Activated T-cell treated with anti-CD3 and anti-CD28 coated beads for 4 hours (primary cell): ENCODE data around the gene CEBPA.
"Not testable (repeated sequence)": the region's sequence is repeated elsewhere in the genome, so short reads cannot be mapped to it uniquely, and the experiment has no call there.

Source experiments
- DNase-seq: peaks from one replicate; pipeline ENCODE4 v3.0.0-alpha.2; 2020

Gene CEBPA

DNA sequence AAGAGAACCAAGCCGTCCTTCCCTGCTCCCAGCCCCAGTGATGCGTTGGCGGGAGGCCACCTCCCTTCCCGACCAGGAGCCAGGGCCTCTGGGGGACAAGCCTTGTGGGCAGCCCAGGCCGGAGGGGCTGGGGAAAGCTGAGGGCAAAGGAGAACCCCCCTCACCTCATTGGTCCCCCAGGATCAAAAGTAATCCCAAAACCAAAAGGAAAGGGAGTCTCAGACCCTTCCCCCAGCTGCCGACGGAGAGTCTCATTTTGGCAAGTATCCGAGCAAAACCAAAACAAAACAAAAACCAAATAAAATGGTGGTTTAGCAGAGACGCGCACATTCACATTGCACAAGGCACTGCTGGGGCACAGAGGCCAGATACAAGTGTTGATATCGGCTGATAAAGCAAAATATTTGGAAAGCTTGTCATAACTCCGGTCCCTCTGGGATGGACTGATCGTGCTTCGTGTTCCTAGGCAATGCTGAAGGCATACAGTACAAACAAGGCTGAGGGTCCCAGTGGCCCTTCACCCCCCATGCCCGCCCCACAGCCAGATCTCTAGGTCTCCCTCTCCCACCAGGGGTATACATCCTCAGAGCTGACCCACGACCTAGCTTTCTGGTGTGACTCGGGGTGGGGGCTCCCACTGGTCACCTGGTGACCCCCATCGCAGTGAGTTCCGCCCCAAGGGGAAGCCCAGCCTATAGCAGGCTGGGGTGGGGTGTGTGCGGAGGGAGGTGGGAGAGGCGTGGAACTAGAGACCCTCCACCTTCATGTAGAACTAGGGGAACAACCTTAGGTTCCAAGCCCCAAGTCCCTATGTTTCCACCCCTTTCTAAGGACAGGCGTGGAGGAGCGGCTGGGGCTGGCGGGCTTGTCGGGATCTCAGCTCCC is 2.1 kb downstream of the CEBPA start:
- no peak for DNase-seq

DNA sequence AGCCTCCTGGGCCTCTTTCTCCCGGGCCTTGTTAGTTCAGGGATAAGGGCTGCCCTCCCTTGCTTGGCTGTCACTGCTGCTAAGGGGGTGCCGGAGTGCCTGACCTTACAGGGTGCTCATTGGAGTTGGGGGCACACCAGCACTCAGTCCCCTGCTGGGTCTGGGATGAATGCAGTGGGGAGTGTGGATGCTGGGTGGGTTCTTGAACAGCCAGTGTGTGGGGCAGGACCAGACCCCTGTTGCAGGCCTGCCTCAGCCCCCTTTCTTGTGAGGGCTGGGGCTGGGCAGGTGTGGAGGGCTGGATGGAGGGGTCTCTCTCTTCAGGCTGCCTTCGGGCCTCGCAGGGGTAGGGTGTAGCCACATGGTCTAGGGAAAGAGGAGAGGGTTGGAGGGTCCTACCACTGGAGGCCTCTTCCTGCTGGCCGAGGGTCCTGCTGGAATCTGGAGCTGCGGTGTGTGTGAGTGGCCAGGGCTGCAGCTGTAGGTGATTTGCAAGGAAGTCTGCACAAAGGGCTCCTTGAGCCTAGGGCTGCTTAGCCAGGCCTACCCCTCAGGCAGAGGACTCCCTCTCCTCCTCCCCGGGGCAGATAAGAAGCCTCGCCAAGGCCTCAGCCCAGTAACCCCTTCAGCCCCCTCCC is 3.2 kb downstream of the CEBPA start:
- no peak for DNase-seq

DNA sequence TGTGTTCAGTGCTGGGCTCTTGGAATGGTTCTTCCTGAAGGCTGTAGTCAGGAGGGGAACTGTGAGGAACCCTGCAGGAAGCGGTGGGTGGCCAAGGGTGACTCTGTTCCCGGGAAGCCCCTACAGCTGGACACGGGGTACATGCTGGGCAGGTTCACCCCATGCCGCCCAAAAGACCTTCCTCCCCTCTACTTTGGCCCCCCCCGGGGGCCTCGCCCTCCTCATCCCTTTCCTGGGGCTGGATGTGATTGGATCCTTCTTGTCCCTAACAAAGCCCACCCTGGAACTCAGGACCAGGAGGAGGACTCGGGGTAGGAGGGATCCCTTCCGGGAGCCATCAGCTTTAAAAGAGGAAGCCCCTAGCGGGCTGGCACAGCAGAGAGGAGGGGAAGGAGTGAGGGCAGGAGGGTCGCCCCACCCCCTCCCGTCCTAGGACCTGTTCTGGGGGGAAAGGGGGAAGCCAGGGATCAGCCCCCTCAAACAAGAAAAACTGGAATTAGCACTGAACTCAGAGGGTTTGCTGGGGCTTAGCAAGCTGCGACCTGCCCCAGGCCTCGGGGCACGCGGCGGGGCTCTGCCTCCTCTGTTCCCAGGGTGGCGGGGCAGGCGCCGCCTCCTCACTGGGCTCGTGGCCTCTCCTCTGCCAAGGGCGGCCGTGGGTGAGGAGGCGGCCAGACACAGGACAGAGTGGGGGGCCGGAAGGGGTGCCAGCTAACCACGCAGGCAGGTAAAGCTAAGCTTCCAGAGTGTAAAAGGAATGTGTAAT is 4.0 kb downstream of the CEBPA start:
- DNase-seq: no peak

DNA sequence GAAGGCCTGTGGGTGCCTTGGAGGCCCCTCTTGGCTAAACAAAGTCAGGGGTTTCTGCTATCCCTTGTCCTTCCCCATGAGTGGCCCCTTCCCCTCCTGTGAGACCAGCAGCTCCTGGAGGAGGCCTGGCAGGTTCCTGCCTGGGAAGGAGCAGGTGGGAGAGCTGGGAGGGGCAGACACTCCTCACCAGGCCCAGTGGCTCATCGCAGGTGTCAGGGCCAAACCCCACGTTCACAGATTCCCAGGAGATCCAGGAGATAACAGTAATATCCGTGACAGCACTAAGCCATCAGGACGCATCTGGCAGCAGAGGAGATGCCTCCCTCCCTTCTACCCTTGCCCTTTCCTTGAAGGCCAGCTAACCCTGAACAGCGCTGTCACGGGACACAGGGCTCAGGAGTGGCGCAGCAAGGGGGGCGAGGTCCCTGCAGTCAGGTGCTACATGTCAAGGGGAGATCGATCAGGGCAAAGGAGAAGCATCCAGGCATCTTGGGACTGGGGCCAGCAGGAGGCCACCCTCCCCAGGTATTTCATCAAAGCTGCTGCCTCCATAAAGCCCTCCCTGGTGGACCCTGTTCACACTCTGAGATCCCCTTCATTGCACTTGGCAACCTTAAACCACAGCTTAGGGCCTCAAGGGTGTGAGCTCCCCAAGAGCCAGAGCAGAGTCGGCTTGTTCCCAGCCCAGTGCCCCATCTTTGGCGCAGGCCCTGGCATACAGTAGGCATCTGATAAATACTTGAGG is 4.8 kb downstream of the CEBPA start:
- no peak for DNase-seq

- DNase-seq: no peak
Measured at GRCh38 chr19:33296488-33296971, 5.8 kb downstream of the CEBPA start.

DNA sequence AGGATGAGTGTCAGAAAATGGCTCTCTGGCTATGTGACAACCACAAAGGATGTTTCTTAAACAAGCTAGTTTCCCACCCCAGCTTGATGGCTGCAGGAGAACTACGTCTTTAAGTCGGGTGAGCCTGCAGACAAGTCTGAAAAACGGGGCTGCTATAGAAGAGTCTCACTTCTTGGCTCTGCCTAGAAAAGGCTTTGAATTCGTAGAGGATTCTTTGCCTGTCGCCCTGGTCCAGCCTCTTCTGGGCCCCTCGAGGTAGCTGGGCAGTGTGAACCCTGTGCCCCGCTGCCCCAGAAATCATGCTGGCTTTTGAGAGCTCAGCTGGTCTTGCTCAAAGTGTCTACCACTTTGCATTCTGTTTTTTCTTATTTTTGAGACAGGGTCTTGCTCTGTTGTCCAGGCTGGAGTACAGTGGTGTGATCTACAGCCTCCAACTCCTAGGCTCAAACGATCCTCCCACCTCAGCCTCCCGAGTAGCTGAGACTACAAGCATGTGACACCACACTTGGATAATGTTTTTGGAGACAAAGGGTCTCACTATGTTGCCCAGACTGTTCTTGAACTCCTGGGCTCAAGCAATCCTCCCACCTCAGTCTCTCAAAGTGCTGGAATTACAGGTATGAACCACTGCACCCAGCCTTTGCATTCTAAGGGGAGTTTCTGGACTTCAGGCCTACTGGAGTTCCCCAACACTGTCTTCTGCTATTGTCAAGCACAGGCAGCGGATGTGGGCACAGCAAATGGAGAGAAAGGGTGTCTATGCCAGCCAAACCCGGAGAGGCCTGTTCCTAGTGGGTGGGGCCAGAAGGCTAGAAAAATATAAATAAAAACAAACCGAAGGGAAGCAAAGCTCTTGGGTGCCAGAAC is 6.5 kb downstream of the CEBPA start:
- no peak for DNase-seq

DNA sequence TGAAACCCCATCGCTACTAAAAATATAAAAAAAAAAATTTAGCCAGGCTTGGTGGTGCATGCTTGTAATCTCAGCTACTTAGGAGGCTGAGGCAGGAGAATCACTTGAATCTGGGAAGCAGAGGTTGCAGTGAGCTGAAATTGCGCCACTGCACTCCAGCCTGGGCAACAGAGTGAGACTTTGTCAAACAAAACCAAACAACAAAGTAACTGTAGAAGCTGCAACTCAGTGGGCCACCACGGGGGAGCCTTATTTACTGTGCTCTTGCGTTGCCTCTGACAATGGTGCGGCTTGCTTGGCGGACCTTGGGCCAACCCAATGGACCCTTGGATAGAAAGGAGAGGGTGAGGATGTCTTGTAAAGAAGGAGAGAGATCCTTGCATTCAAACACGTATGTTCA is 7.3 kb downstream of the CEBPA start:
- DNase-seq: not testable (repeated sequence)

DNA sequence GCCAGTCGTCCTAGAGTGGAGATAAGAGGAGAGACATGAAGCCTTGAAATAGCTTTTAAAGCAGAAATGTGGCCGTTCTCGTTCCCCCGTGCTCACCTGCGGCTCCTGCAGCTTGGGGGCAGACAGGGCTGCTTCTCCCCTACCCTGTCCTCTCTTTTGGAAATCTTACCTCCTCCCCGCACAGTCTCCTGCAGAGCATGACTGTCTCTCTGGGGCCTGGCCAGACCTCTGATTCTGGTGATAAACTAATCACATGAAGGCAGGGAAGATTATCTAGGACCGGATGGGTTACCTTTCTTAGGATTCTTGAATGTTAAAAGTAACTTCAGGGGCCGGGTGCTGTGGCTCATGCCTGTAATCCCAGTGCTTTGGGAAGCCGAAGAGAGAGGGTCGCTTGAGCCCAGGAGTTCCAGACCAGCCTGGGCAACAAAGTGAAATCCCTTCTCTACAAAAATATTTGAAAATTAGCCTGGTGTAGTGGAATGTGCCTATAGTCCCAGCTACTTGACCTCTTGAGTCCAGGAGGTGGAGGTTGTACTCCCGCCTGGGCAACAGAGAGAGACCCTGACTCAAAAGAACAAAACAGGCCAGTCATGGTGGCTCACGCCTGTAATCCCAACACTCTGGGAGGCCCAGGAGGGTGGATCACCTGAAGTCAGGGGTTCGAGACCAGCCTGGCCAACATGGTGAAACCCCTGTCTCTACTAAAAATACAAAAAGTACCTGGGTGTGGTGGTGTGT is 8.1 kb downstream of the CEBPA start:
- no peak for DNase-seq

GRCh38 chr19:33293255-33294057 is 8.9 kb downstream of the CEBPA start:
- DNase-seq: no peak

DNA sequence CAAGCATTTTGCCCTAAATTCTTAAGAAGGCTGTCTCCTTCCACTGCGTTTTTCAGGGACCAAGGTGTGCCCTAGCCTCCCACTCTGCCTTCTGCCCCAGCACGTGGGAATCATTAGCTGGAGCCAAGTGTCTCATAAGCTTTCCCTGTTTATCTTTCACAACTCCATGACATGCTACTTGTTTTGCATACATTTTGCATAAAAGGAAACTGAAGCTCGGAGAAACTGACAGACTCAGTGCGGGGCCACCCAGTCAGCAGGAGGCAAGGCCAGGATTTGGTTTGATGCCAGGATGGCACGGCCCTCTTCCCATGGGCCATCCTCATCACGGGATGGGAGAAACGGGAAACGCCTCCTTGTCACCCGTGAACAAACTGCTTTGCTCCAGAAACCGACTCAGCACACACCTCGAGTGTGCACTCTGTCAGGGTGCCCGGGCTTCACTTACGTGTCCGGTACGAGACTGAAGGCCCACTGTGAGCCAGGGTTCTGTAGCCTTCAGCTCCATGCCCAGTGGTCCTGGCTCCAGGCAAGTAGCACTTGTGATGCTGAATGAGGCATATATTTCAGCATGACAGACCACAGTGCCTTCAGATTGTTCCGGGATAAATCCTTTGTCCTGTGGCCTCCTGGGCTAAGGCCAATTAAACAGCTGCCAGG is 9.6 kb downstream of the CEBPA start:
- no peak for DNase-seq

DNA sequence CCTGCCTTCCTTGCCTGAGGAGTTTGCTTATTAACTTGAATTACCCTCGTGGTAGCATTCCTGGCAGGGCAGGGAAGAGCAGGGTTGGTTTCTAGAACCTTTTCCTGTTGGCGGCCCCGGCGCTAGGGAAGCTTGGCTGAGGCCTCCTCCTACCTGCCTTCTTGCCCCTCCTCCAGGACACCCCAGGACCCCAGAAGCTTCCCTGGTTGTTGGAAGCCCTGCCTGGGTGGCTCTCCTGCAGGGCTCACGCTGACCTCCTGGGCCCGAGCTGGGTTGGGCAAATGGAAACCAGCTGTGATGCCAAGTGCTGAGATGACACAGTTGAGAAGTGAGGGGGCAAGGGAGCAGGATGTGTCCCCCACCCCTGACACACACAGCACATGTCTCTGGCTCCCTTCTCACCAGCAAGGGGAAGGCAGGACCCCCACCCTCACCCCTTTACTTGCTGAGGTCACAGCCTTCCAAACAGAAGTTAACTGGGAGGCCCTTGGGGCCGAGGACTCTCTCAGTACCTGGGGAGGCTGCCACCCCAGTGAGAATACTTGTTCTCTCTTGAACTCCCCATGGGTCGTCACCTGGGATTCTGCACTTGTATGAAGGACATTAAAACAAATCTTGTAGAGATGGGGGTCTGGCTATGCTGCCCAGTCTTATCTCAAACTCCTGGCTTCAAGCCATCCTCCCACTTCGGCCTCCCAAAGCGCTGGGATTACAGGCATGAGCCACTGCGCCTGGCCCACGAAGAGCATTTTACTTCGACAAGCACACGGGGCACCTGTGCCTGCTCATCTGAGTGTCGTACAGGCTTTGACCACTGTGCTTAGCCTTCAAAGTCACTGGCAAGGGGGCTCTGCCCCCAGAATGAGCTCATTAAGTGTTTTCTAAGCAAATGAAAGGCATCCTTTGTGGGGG is 10.5 kb downstream of the CEBPA start:
- DNase-seq: no peak

DNA sequence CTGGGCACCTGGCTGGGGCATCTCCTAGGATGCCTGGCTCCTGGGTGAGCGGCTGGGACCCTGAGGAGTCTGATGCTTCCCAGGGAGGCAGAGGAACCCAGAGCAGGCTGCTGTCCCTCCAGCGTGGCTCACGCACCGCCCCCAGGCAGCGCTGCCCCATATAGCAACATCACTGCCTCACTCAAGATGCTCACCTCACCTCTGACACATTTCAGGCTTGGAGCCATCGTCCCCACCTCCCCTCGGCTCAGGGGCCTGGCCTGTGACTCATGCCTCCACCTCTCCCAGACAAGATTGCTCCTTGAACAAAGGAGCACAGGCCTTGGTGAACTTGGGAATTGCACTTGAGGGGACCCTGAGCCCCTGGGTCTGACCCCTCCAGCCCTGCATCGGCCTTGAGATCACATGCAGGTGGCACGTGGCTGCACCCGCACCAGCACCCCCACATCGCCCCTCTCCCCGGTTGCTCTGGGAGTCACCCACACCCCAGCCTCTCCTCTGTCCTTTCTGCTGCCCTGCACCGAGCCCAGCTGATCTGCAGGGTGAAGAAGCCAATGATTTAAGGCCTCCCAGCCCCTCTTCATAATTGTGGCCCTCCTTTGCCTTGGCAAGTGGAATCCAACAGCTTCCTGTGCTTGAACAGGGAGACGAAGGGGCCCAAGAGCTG is 11.2 kb downstream of the CEBPA start:
- no peak for DNase-seq

DNA sequence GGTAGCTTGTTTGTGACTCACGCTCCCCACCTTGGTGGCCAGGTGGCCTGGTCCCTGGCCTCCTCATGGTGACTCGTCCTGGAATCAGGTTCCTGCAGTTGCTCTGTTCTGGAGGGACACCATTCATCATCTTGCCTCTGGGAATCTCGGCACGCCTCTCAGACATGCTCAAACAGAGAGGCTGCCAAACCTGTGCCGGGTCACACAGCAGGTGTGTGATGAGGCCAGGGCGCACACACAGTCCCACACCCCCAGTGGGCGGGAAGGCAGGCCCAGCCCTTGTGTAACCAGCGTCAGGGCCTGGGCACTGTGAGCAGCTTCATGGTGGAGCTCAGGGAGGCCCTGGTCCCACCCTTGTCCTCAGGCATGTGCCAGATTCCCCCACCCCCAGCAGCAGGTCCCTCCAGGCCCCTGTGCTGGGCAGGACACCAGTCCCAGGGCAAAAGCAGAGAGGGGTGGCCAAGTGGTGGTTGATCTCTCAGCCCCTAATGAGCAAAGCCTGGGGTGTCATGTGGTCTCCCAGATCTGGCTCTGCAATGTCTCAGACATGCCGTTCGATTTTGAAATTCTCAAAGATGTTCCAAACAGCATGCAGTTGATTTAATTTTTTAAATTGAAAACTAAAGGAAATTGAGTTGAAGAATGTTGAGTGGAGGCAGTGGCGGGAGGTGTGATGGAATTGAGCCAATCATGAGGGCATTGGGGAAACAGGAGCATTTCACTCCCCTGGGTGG is 12.1 kb downstream of the CEBPA start:
- no peak for DNase-seq

DNA sequence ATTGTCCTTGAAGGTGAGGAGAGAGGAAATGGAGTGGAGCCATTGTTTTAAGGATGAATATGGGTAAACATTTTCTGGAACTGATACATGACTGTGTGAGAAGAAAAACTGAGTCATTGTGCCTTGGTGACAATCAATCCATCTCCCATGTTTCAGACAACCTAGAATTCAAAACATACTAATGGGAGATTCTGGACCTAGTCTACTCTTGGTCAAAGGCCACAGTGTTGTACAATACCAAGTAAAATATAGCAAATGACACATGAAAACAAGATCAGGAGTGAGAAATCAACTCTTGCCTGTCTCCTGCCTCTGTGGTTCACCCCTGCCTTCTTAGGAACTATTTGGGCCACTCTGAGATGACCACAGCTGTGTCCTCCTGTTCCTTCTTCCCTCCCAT is 13.1 kb downstream of the CEBPA start:
- DNase-seq: no peak

DNA sequence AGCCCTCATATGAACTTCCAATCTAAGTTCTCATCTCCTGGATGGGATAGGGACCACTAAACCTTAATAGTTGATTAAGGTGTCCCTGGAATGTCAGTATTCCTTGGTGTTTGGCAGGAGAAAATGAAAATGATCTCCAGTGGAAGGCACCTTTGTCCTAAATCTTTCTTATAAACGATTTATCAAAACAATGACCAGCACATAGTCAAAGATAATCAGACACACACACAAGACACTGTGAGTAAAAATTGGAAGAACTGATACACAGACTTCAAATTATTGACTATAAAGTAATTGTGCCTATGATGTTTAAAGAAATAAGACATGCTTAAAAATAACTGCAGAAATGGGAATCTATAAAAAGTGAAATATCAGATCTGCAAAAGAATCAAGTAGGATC is 13.7 kb downstream of the CEBPA start:
- no peak for DNase-seq

GRCh38 chr19:33287927-33288326 is 14.4 kb downstream of the CEBPA start:
- no peak for DNase-seq

DNA sequence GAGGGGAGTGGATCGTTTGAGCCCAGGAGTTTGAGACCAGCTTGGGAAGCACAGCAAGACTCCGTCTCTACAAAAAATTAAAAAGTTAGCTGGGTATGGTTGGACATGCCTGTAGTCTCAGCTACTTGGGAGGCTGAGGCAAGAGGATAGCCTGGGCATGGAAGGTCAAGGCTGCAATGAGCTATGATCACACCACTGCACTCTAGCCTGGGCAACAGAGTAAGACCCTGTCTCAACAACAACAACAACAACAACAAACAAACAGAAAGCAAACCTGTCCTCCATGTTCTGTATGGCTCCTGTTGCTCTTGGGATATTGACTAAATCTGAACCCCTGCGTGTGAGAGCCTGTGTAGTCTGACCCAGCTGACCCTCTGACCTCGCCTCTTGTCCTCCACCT is 14.9 kb downstream of the CEBPA start:
- DNase-seq: no peak
